GM19455 (cell line): ENCODE measurements around the gene TNC.

ENCODE experiments used
- ATAC-seq: cut with Tn5 transposase; IDR thresholded peaks from one replicate; pipeline ENCODE4 v1.9.1; 2021; ENCODE audit not compliant: unreplicated experiment

Gene TNC

GRCh38 chr9:115015018-115015635 lies 102.8 kb downstream of the TNC start:
- ATAC-seq = no peak

DNA sequence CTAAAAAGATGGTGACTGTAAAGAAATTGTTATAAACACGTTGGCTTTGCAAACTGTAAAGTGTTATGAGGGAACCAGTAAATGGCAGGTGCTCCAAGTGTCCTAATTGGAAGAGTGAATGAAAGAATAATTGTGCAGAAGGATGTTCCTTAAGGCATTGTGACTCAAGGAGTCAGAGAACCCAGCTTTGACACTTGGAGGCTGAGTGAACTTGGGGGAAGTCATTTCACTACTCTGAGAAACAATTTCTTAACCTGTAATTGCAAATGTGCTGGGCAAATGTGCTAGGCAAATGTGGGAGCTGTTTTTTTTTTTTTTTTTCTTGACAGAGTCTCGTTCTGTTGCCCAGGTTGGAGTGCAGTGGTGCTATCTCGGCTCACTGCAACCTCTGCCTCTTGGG lies 103.5 kb downstream of the TNC start:
- ATAC-seq = no peak

GRCh38 chr9:115013998-115014397 lies 104.0 kb downstream of the TNC start:
- ATAC-seq = peak; percentile 69

- no peak for ATAC-seq
Observed at GRCh38 chr9:115012486-115012885, 105.5 kb downstream of the TNC start.

DNA sequence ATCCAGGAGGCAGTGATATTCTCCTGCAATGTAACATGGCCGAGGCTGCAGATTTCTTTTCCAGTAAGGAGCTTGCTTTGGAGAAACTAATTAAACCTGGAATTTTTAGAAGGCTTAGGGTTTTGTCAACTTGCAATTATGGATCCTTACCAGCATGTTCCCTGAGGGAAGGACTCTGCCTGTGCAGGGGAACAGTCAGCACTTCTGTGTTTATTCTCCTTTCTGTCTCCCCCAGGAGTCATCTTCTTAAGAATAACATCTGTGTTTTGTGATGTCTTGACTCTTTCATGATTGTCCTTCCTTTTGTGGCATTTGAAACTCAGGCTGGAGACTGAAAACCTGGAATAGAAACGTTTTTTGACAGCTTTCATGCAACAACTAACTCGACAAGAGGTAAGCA lies 107.1 kb downstream of the TNC start:
- ATAC-seq = no peak

DNA sequence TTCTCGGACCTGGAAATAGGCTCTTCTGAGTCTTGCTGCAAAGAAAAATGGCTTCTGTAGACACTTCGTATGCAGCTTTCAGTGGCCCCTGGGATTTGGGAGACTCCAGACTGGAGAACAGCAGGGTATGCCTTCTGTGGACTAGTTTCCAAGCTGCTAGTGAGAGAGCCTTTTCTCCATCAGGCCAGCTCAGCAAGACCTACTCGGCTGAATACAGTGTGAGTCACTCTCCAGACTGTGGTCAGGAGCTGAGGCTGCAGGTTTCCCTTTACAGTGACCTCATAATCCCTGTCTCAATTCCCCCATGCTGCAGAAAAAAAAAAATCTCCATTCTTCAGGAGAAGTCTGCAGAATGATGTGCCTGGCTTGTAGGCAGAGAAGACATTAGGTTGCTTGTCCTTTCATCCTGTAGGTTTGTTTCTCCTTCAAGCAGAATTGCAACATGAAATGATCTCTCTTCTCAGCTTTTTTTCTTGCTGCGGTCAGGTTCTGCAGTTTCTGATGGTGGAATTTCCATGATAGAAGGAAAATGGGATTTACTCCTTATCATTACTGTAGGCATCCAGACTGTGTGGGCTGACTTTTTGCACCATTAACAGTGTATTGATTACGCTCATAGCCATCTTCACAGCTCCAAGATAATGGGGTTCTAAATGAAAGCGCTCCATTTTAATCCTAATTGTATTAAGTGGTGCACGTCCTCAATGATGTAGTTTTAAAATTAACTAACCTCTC lies 109.3 kb downstream of the TNC start:
- ATAC-seq = no peak

GRCh38 chr9:115006660-115007059 lies 111.3 kb downstream of the TNC start:
- ATAC-seq = no peak

- ATAC-seq = no peak
Observed at GRCh38 chr9:115005322-115005721, 112.6 kb downstream of the TNC start.

DNA sequence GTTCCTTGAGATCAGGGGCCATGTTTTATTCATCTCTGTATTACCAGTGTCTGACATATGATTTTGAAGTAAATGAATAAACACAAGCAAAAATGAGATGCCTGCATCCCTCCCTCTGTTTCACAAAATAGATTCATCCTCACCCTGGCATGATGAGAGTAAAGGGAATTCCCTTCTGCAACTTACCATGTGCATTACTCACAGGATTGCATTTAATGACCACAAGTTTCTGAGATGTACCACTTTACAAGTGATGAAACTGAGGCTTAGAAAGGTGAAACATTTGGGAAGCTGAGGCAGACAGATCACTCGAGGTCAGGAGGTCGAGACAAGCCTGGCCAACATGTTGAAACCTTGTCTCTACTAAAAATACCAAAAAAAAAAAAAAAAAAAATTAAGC lies 113.4 kb downstream of the TNC start:
- no peak for ATAC-seq

DNA sequence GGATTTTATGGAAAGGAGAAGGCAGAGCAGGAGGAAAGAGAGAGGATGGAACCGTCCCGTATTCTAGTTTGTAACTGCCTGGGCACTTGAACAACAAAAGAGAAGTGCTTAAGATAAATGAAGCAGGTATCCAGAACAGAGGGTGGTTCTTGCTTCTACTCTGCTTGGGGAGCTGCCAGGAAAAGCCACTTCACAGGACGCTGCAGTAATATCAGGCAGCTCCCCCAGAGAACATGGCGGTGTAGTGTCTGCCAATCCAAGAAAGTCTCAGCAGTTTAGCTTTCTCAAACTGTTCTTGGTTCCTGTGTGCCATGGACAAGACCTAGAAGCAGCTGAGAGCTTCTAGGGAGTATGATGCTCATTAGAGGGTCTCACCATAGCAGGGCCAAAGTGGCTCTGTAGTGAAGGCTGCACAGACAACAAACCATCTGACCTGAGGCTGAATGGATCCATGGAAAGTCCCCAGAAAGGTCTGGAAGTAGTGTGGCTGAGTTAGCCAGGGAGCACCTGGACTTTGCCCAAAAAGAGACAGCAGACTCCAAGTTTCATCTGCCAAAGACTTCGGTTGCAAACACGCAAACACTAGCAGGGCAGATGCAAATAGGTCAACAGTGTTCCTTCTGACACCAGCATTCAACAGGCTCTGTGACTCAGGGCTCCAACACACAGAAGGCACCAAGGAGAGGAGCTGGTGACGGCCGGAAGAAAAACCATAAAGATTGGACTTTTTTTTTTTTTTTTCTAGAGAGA lies 115.4 kb downstream of the TNC start:
- ATAC-seq = no peak

- ATAC-seq = no peak
Observed at GRCh38 chr9:115000217-115000639, 117.7 kb downstream of the TNC start.

DNA sequence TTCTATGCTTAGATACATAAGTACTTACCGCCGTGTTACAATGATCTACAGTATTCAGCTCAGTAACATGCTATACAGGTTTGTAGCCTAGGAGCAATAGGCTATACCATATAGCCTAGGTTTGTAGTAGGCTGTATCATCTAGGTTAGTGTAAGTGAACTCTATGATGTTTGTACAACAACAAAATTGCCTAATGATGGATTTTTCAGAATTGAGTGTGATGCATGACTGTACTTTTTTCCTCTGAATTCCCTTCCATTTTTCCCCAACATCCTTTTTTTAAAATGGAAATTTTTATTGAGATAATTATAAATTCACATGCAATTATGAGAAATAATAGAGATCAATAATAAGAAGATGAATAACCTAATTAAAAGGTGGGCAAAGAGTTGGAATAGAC lies 119.6 kb downstream of the TNC start:
- no peak for ATAC-seq

DNA sequence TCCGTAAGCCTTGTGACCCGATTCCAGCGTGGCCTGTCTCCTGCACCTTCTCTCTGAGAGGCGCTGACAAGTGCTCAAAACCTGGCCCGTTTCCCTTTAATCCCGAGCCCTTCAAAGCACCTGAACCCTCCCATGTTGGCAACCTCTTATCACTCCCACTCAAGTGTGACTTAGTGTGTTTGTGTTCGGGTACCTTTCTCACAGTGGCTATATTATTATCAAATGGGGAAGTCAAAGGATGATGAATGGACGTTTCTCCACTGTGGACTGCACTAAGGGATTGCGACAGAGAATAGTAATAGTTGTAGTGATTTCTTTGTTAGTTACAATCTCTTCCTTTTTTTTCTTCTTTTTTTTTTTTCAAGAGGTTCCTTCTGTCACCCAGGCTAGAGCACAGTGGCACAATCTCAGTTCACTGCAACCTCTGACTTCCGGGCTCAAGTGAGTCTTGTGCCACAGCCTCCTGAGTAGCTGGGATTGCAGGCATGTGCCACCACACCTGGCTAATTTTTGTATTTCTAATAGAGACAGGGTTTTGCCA lies 122.2 kb downstream of the TNC start:
- no peak for ATAC-seq

DNA sequence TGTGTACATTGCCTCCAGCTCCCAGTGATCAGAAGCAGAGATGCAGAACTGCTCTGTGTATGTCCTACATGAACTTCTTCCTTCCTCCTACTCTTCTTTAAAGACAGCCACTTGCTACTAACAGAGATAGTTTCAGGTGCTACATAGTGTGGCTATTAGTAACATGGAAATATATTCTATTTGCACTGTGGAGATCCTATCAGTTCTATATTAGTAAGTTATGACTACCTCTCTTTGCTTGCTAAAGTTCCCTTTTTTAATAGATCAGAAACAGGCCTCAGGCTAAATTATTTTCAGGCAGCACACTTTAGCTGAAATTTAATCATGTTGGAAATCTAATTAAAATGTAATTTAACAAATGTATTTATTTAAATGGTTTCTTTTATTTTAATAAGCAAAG lies 123.2 kb downstream of the TNC start:
- no peak for ATAC-seq

- no peak for ATAC-seq
Observed at GRCh38 chr9:114991861-114992260, 126.1 kb downstream of the TNC start.

- ATAC-seq = no peak
Observed at GRCh38 chr9:114990901-114991300, 127.1 kb downstream of the TNC start.

DNA sequence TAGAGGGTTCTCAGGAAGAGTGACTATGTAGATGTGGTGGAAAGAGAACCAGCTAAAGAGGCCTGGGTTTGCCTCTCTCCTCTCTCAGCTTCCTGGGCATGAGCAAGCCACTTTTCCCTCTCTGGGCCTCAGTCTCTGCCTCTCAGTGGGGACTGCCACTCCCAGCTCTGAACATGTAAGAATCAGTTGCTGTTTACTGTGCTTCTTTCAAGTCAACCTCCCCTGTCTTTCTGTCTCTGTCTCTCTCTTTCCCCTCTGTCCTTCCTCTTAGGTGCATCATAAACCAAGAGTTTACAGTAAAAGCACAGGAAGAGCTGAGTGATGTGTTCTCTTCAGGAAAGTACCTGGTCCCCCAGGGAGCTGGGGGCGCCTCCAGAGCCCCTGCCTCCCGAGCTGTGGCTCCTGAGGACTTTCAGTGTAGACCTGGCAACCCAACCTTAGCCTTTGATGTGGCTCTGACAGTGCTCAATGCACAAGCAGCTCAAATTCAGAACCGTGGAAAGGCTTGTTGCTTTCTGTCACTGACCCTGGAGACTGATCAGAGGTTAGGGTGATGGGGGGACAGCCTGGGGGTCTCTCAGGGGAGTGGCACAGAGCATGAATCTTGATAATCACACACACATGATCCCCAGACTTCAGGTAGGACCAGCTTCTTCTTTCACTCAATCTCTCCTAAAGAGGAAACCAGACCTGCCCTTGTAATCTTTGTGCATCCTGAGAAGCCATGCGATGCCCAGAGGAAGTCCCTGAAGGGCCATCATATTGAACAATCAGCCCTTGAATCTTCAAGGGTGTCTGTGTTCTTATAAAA lies 128.2 kb downstream of the TNC start:
- ATAC-seq = no peak

DNA sequence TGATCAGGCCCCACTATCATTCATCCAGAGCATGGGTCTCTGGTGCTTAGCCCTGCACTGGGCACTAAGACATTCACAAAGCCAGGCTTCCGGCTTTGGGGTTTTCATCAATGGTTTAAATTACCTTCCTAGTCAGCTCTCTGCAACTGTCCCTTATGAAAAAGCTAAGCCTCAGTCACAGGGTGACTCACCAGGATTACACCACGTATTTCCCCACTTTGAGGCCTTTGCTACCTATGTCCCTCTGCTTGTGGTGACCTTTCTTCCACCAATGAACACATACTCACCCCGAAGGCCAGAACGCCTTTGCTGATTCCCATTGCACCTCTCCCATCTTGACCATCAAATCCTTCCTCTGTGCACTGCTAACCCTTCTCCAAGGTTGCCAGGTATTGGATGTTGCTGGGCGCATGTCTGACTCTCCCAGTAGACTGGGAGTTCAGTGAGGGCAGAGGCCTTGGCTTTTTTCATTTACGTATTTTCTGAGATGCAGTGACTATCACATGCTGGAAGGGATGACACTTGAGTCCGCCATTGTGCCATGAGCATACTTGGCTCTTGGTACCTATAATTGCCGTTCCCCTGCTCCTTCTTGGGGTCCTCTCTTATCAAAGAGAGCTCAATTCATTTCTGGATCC lies 128.9 kb downstream of the TNC start:
- ATAC-seq = no peak

DNA sequence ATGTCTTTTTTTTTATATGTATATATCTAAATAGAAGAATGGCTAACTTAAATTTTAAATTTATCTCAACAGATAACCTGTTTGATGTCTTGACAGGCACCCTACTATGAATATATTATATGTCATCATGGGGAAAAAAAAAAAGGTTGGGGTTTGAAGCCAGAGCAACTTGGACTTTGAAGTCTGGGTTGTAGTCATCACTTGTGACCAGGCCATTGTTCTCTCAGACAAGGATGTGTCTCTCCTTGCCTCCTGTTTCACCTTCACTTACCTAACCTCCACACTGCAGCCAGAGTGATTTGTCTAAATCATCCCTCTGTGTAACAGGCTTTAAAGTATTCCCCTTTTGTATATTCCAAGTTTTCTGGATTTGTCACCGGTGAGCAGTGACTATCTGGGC lies 130.8 kb downstream of the TNC start:
- ATAC-seq = no peak

GRCh38 chr9:114985959-114986501 lies 131.9 kb downstream of the TNC start:
- ATAC-seq = no peak
